ENCODE results near the gene CHI3L1.

GRCh38 chr1:203158960-203159665, 27.4 kb downstream of the CHI3L1 start:
- TF ChIP-seq CTCF (conservative IDR thresholded peaks at IDR 0.05; ENCODE audit: low read depth, low read length) (no peak), EZH2 (IDR thresholded peaks at IDR 0.05; ENCODE audit: borderline replicate concordance, low read depth, low read length, poor library complexity, severe bottlenecking) (no peak)
